ENCODE results near the gene C18orf63.

C18orf63 gene

GRCh38 chr18:74337912-74338309 lies 22.3 kb downstream of the C18orf63 start:
- no peaks in the 10 kb centered on the region for H3K27me3 ChIP-seq (ENCODE audit: insufficient read depth, poor library complexity, severe bottlenecking)
- TF ChIP-seq POLR2AphosphoS5 (IDR thresholded peaks at IDR 0.05; ENCODE audit: low read depth): no peak
- TF ChIP-seq GABPA (IDR thresholded peaks at IDR 0.05; ENCODE audit: low read depth): no peak
- TF ChIP-seq, protein P1, sequence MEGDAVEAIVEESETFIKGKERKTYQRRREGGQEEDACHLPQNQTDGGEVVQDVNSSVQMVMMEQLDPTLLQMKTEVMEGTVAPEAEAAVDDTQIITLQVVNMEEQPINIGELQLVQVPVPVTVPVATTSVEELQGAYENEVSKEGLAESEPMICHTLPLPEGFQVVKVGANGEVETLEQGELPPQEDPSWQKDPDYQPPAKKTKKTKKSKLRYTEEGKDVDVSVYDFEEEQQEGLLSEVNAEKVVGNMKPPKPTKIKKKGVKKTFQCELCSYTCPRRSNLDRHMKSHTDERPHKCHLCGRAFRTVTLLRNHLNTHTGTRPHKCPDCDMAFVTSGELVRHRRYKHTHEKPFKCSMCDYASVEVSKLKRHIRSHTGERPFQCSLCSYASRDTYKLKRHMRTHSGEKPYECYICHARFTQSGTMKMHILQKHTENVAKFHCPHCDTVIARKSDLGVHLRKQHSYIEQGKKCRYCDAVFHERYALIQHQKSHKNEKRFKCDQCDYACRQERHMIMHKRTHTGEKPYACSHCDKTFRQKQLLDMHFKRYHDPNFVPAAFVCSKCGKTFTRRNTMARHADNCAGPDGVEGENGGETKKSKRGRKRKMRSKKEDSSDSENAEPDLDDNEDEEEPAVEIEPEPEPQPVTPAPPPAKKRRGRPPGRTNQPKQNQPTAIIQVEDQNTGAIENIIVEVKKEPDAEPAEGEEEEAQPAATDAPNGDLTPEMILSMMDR (IDR thresholded peaks at IDR 0.05; ENCODE audit: insufficient read depth, low read length): no peak
- TF ChIP-seq, protein P2, sequence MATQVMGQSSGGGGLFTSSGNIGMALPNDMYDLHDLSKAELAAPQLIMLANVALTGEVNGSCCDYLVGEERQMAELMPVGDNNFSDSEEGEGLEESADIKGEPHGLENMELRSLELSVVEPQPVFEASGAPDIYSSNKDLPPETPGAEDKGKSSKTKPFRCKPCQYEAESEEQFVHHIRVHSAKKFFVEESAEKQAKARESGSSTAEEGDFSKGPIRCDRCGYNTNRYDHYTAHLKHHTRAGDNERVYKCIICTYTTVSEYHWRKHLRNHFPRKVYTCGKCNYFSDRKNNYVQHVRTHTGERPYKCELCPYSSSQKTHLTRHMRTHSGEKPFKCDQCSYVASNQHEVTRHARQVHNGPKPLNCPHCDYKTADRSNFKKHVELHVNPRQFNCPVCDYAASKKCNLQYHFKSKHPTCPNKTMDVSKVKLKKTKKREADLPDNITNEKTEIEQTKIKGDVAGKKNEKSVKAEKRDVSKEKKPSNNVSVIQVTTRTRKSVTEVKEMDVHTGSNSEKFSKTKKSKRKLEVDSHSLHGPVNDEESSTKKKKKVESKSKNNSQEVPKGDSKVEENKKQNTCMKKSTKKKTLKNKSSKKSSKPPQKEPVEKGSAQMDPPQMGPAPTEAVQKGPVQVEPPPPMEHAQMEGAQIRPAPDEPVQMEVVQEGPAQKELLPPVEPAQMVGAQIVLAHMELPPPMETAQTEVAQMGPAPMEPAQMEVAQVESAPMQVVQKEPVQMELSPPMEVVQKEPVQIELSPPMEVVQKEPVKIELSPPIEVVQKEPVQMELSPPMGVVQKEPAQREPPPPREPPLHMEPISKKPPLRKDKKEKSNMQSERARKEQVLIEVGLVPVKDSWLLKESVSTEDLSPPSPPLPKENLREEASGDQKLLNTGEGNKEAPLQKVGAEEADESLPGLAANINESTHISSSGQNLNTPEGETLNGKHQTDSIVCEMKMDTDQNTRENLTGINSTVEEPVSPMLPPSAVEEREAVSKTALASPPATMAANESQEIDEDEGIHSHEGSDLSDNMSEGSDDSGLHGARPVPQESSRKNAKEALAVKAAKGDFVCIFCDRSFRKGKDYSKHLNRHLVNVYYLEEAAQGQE (IDR thresholded peaks at IDR 0.05; ENCODE audit: insufficient replicate concordance, low read depth): no peak
- no peak for TF ChIP-seq SPI1 (IDR thresholded peaks at IDR 0.05; ENCODE audit: borderline replicate concordance, low read depth)
- no peak overlapping the region for H3K4me3 ChIP-seq (replicated peaks; ENCODE audit: insufficient read depth, low read length)

DNA sequence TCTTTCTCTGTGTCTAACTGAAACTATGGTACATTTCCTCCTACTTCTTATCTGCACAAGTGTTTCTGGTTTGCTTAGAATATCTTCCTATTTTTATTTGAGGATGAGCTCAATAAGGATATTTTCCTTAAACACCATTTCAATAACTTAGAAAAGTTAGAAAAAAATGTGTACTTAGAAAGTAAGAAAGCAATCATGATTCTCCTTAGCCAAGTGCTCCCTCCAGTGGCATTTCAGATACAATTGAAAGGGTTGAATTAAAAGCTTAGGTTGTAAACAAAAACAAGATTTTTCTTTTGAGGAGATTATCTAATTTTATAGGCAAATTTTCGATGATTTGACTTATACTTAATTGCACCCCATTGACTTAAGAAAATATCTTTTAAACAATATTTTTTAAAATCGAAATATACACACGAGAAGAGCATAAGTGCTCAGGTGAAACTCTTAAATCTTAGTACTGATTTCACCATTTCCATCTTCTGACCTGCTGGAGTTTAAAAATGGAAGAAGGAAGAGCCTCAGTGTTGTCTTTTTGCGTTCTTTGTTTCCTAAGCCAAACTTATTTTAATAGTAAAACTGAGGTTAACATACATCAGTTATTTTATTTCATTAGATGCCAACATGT lies 26.9 kb downstream of the C18orf63 start:
- DNase-seq (ENCODE audit: low read depth in 1 of 2, low spot score in 1 of 2): peak in 1 of 2 experiments; percentile 25
- Histone ChIP-seq H3K27me3 (ENCODE audit: insufficient read depth, poor library complexity, severe bottlenecking) (no peaks in the 10 kb centered on the region), H3K27ac (replicated peaks) (no peak overlapping the region)

More at GRCh38 chr18:74337912-74338309, 22.3 kb downstream of the C18orf63 start:
- no peak overlapping the region for H3K27ac ChIP-seq (replicated peaks)
- DNase-seq (ENCODE audit: low read depth in 1 of 2, low spot score in 1 of 2): no peak

GRCh38 chr18:74346206-74346605 lies 30.6 kb downstream of the C18orf63 start:
- TF ChIP-seq, protein P1 (IDR thresholded peaks at IDR 0.05; ENCODE audit: insufficient read depth, low read length): no peak
- TF ChIP-seq, protein P2 (IDR thresholded peaks at IDR 0.05; ENCODE audit: insufficient replicate concordance, low read depth): no peak
- TF ChIP-seq SPI1 (IDR thresholded peaks at IDR 0.05; ENCODE audit: borderline replicate concordance, low read depth) (no peak), GABPA (IDR thresholded peaks at IDR 0.05; ENCODE audit: low read depth) (no peak), POLR2AphosphoS5 (IDR thresholded peaks at IDR 0.05; ENCODE audit: low read depth) (no peak)
- no peak overlapping the region for H3K4me3 ChIP-seq (replicated peaks; ENCODE audit: insufficient read depth, low read length)
- no peak for DNase-seq (ENCODE audit: low read depth in 1 of 2, low spot score in 1 of 2)
- H3K27me3 ChIP-seq (ENCODE audit: insufficient read depth, poor library complexity, severe bottlenecking): peaks cover 7% of the 10 kb centered on the region
- H3K27ac ChIP-seq (replicated peaks): no peak overlapping the region

More for the DNA sequence above, 26.9 kb downstream of the C18orf63 start:
- H3K4me3 ChIP-seq (replicated peaks; ENCODE audit: insufficient read depth, low read length): no peak overlapping the region
- TF ChIP-seq SPI1 (IDR thresholded peaks at IDR 0.05; ENCODE audit: borderline replicate concordance, low read depth): no peak
- TF ChIP-seq, protein P1 (IDR thresholded peaks at IDR 0.05; ENCODE audit: insufficient read depth, low read length): peak; percentile 37
- TF ChIP-seq POLR2AphosphoS5 (IDR thresholded peaks at IDR 0.05; ENCODE audit: low read depth): no peak
- TF ChIP-seq, protein P2 (IDR thresholded peaks at IDR 0.05; ENCODE audit: insufficient replicate concordance, low read depth): no peak

All from HL-60 (cell line).